Activated CD4-positive, alpha-beta T cell treated with anti-CD3 and anti-CD28 coated beads, Interleukin-2, amount 10 ng/mL, durations not matched to agents 24 days and 14 days (primary cell): ENCODE data around the gene PLCXD1. TPM values are rescaled to one million over a fixed set of nuclear protein-coding genes. Genes with fewer than 3 reads are reported as not detected.
"Not testable (repeated sequence)": the region's sequence is repeated elsewhere in the genome, so short reads cannot be mapped to it uniquely, and the experiment has no call there.

Source experiments
- DNase-seq: peaks from one replicate; pipeline ENCODE4 v3.0.0; 2022
- H3K27ac Mint-ChIP-seq: one replicate; pipeline ENCODE4 v1.8.0; 2022; ENCODE audit warnings: mild to moderate bottlenecking, mixed read lengths
- H3K27me3 Mint-ChIP-seq: one replicate; pipeline ENCODE4 v1.8.0; 2022; ENCODE audit warnings: mixed read lengths
- H3K36me3 Mint-ChIP-seq: one replicate; pipeline ENCODE4 v1.8.0; 2022; ENCODE audit warnings: low read depth, mild to moderate bottlenecking, mixed read lengths
- H3K4me1 Mint-ChIP-seq: one replicate; pipeline ENCODE4 v1.8.0; 2021; ENCODE audit warnings: mixed read lengths
- H3K4me3 Mint-ChIP-seq: one replicate; pipeline ENCODE4 v1.8.0; 2022; ENCODE audit warnings: mild to moderate bottlenecking, moderate library complexity, mixed read lengths
- H3K9me3 Mint-ChIP-seq: one replicate; pipeline ENCODE4 v1.8.0; 2021; ENCODE audit warnings: mixed read lengths
- intact Hi-C: fragments of 100-400 bp; cut with micrococcal nuclease; formaldehyde crosslinking; loops from one replicate; pipeline ENCODE4 v1.15.1; 2023
- total RNA-seq: library from RNA; stranded (reverse); gene quantifications from 2 replicates; pipeline ENCODE4 v1.2.3, GENCODE V29; 2022

The PLCXD1 gene
- 66.0 and 68.7 TPM in 2 replicates for total RNA-seq

- Mint-ChIP-seq H3K4me1 (peaks cover 20% of the 10 kb centered on the region), H3K36me3 (peaks cover 18% of the 10 kb centered on the region), H3K27me3 (no peaks in the 10 kb centered on the region), H3K4me3 (peak within 1 kb of the TSS; percentile 80), H3K27ac (peak within 1 kb of the TSS; percentile 78), H3K9me3 (no peaks in the 10 kb centered on the region)
- intact Hi-C loops, result no loop called here
- DNase-seq, result peak; percentile 68
Measured at GRCh38 chrX:281166-281999, at the start of gene PLCXD1. Gene PLCXD1 (plus strand): TSS chrX:281381. CDS start chrX:284188, 2,807 bp downstream.

DNA sequence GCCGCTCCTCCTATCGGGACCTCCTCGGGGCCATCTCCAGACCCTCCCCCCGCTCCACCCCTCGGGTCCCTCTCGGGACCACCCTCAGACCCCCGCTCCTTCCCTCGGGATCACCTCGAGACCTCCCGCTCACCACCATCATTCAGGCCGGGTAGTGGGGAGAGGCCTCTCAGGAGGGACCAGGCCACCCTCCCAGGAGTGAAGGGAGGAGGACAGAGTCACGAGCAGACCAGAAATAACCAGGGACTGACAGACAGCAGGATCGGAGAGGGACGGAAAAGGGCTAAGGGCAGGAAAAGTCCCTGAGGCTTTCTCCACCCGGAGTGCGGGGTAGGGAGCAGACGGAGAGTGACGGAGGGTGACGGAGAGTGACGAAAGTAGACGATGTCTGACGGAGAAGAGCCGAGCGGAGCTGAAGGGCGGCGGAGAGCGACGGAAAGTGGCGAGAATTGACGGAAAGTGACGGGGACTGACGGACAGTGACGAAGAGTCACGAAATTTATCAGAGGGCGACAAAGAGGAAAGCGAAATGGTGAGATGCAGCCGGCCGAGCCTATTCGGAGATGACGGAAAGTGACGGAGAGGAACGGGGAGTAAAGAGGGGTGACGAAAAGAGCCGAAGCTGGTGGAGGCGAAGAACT is 49.4 kb upstream of the PLCXD1 start:
- H3K4me3 Mint-ChIP-seq, intact Hi-C loops, H3K27ac Mint-ChIP-seq, H3K4me1 Mint-ChIP-seq, H3K9me3 Mint-ChIP-seq, DNase-seq, H3K27me3 Mint-ChIP-seq, H3K36me3 Mint-ChIP-seq: not testable (repeated sequence)

DNA sequence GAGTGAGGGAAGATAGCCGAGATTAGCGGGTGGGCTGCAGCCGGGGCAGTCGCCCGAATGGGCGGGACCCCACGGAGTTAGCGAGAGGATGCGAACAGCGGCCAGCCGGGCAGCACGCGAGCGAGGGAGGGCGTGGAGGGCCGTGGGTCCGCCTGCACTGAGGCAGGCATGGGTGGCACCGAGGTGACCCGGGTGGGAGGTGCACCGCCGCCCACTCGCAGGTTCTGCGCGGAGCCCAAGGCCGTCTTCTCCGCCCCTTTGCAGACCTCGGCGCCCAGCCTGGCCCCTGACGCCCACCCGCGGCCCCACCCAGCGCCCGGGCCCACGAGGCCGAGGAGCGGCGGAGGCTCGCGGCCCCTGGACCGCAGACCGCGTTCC is 48.9 kb upstream of the PLCXD1 start:
- H3K36me3 Mint-ChIP-seq, intact Hi-C loops, H3K9me3 Mint-ChIP-seq: not testable (repeated sequence)

DNA sequence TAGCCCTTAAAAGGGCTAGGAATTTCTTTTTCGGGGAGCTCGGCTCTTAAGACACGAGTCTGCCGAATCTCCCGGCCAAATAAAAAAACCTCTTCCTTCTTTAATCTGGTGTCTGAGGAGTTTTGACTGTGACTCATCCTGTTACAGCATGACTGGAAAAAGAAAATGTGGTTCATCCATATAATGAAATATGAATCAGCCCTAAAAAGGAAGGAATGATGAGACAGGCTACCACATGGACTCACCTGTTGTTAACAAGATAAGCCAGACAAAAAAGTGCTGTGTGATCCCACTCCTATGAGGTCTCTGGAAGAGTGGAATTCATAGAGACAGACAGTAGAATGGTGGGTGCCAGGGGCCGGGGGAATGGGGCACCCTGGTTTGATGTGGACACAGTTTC is 45.0 kb upstream of the PLCXD1 start:
- H3K4me3 Mint-ChIP-seq, H3K36me3 Mint-ChIP-seq, H3K9me3 Mint-ChIP-seq, intact Hi-C loops, H3K4me1 Mint-ChIP-seq, DNase-seq, H3K27ac Mint-ChIP-seq, H3K27me3 Mint-ChIP-seq: not testable (repeated sequence)

More for the DNA sequence above, 48.9 kb upstream of the PLCXD1 start:
- H3K4me3 Mint-ChIP-seq, H3K27ac Mint-ChIP-seq, DNase-seq, H3K27me3 Mint-ChIP-seq, H3K4me1 Mint-ChIP-seq: not testable (repeated sequence)

GRCh38 chrX:250965-251364 is 30.2 kb upstream of the PLCXD1 start:
- Mint-ChIP-seq H3K9me3 (peaks cover 13% of the 10 kb centered on the region), H3K27me3 (no peaks in the 10 kb centered on the region), H3K4me3 (peak overlapping the region; percentile 17), H3K4me1 (peaks cover 6% of the 10 kb centered on the region), H3K27ac (peak overlapping the region; percentile 82), H3K36me3 (no peaks in the 10 kb centered on the region)
- intact Hi-C loops, result no loop called here
- DNase-seq, result no peak

GRCh38 chrX:251396-252243 is 29.6 kb upstream of the PLCXD1 start:
- H3K4me1 Mint-ChIP-seq, H3K36me3 Mint-ChIP-seq, DNase-seq, intact Hi-C loops, H3K27me3 Mint-ChIP-seq: not testable (repeated sequence)
- H3K4me3 Mint-ChIP-seq, result peak overlapping the region; percentile 17
- peaks cover 13% of the 10 kb centered on the region for H3K9me3 Mint-ChIP-seq
- peak overlapping the region; percentile 82 for H3K27ac Mint-ChIP-seq

DNA sequence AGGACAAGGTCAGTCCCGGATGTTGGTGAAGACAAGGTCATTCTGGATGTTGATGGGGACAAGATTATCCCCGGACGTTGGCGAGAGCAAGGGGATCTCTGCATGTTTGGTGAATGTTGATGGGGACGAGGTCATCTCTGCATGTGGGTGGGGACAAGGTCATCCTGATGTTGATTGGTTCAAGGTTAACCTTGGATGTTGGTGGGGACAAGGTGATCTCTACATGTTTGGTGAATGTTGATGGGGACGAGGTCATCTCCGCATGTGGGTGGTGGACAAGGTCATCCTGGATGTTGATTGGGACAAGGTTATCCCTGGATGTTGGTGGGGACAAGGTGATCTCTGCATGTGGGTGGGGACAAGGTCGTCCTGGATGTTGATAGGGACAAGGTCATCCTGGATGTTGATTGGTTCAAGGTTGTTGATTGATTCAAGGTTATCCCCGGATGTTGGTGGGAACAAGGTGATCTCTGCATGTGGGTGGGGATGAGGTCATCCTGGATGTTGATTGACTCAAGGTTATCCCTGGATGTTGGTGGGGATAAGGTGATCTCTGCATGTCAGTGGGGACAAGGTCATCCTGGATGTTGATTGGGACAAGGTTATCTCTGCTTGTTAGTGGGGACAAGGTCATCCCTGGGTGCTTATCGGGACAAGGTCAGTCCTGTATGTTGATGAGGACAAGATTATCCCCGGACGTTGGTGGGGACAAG is 28.8 kb upstream of the PLCXD1 start:
- Mint-ChIP-seq H3K9me3 (peaks cover 13% of the 10 kb centered on the region), H3K27me3 (no peaks in the 10 kb centered on the region), H3K4me3 (no peak overlapping the region), H3K4me1 (peaks cover 6% of the 10 kb centered on the region), H3K27ac (no peak overlapping the region), H3K36me3 (no peaks in the 10 kb centered on the region)
- intact Hi-C loops, result no loop called here
- peak; percentile 44 for DNase-seq

GRCh38 chrX:252957-253291 is 28.3 kb upstream of the PLCXD1 start:
- intact Hi-C loops, result no loop called here
- Mint-ChIP-seq H3K27me3 (no peaks in the 10 kb centered on the region), H3K9me3 (peaks cover 13% of the 10 kb centered on the region), H3K4me1 (peaks cover 6% of the 10 kb centered on the region), H3K4me3 (no peak overlapping the region), H3K36me3 (no peaks in the 10 kb centered on the region), H3K27ac (no peak overlapping the region)
- DNase-seq, result no peak

- DNase-seq, result no peak
- Mint-ChIP-seq H3K4me3 (no peak overlapping the region), H3K27ac (no peak overlapping the region), H3K9me3 (peaks cover 13% of the 10 kb centered on the region), H3K4me1 (peaks cover 6% of the 10 kb centered on the region), H3K36me3 (no peaks in the 10 kb centered on the region), H3K27me3 (no peaks in the 10 kb centered on the region)
- intact Hi-C loops, result no loop called here
Measured at GRCh38 chrX:253451-254297, 27.5 kb upstream of the PLCXD1 start.

GRCh38 chrX:254630-255215 is 26.5 kb upstream of the PLCXD1 start:
- intact Hi-C loops, result no loop called here
- H3K9me3 Mint-ChIP-seq, result peaks cover 13% of the 10 kb centered on the region
- H3K4me1 Mint-ChIP-seq, result peaks cover 6% of the 10 kb centered on the region
- DNase-seq, result peak; percentile 47
- H3K36me3 Mint-ChIP-seq, result no peaks in the 10 kb centered on the region
- H3K27ac Mint-ChIP-seq, result no peak overlapping the region
- no peaks in the 10 kb centered on the region for H3K27me3 Mint-ChIP-seq
- no peak overlapping the region for H3K4me3 Mint-ChIP-seq

GRCh38 chrX:255923-256331 is 25.3 kb upstream of the PLCXD1 start:
- H3K27ac Mint-ChIP-seq, result no peak overlapping the region
- peaks cover 13% of the 10 kb centered on the region for H3K9me3 Mint-ChIP-seq
- H3K36me3 Mint-ChIP-seq, result no peaks in the 10 kb centered on the region
- H3K27me3 Mint-ChIP-seq, result no peaks in the 10 kb centered on the region
- peak; percentile 50 for DNase-seq
- H3K4me3 Mint-ChIP-seq, result no peak overlapping the region
- intact Hi-C loops, result no loop called here
- H3K4me1 Mint-ChIP-seq, result peaks cover 5% of the 10 kb centered on the region

- H3K27me3 Mint-ChIP-seq, intact Hi-C loops, H3K36me3 Mint-ChIP-seq, H3K4me3 Mint-ChIP-seq, H3K27ac Mint-ChIP-seq, H3K4me1 Mint-ChIP-seq: not testable (repeated sequence)
- peak; percentile 44 for DNase-seq
- peaks cover 12% of the 10 kb centered on the region for H3K9me3 Mint-ChIP-seq
Measured at GRCh38 chrX:257054-257453, 24.1 kb upstream of the PLCXD1 start.
